Fibroblast of pulmonary artery (primary cell): ENCODE results near the gene NIPAL3.
"Not testable (repeated sequence)": the region's sequence is repeated elsewhere in the genome, so short reads cannot be mapped to it uniquely, and the experiment has no call there.

Experiments
- DNase-seq: peaks from one replicate; pipeline ENCODE4 v3.0.0-alpha.2; 2010; ENCODE audit warnings: low read depth
- H3K4me3 ChIP-seq: replicated peaks from 2 replicates; pipeline ENCODE4 v1.5.1; 2011; ENCODE audit warnings: low read depth, mild to moderate bottlenecking, control low read depth, low read length, moderate library complexity
- CTCF ChIP-seq: IDR thresholded peaks from 2 replicates; pipeline ENCODE4 v1.5.1; 2011; ENCODE audit warnings: mild to moderate bottlenecking, control low read depth, low read length, inconsistent platforms; ENCODE audit errors: missing control alignments

The NIPAL3 gene

GRCh38 chr1:24487455-24487854 is 71.9 kb downstream of the NIPAL3 start:
- no peak for DNase-seq
- no peak for TF ChIP-seq CTCF
- H3K4me3 ChIP-seq = no peak overlapping the region

GRCh38 chr1:24488159-24488558 is 72.6 kb downstream of the NIPAL3 start:
- H3K4me3 ChIP-seq, DNase-seq: not testable (repeated sequence)

GRCh38 chr1:24489674-24490073 is 74.1 kb downstream of the NIPAL3 start:
- no peak for TF ChIP-seq CTCF
- H3K4me3 ChIP-seq = no peak overlapping the region
- DNase-seq = no peak

- no peak overlapping the region for H3K4me3 ChIP-seq
- no peak for DNase-seq
- TF ChIP-seq CTCF = no peak
These were observed 74.6 kb downstream of the NIPAL3 start for GRCh38 chr1:24490101-24490781.

GRCh38 chr1:24491577-24492360 is 76.2 kb downstream of the NIPAL3 start:
- no peak for DNase-seq

GRCh38 chr1:24492935-24493334 is 77.3 kb downstream of the NIPAL3 start:
- H3K4me3 ChIP-seq, DNase-seq: not testable (repeated sequence)

More at GRCh38 chr1:24491577-24492360, 76.2 kb downstream of the NIPAL3 start:
- TF ChIP-seq CTCF = no peak
- no peak overlapping the region for H3K4me3 ChIP-seq

- H3K4me3 ChIP-seq = no peak overlapping the region
- no peak for TF ChIP-seq CTCF
- no peak for DNase-seq
These were observed 78.2 kb downstream of the NIPAL3 start for GRCh38 chr1:24493785-24494184.

GRCh38 chr1:24498589-24498988 is 83.0 kb downstream of the NIPAL3 start:
- H3K4me3 ChIP-seq = no peak overlapping the region
- TF ChIP-seq CTCF = no peak
- DNase-seq = no peak
